H1 (cell line): ENCODE measurements around the gene PPP1R1C. TPM values are rescaled to one million over a fixed set of nuclear protein-coding genes. Genes with fewer than 3 reads are reported as not detected.

ENCODE experiments used
- CTCF ChIA-PET: fragments of 300-600 bp; sonication (Branson Sonifier 250); formaldehyde crosslinking; loops from one replicate; lab custom pipeline; 2021; ENCODE audit not compliant: partially characterized antibody; lab: Charles Lee
- POLR2A ChIA-PET: fragments of 300-600 bp; sonication (Branson Sonifier 250); formaldehyde crosslinking; loops from one replicate; lab custom pipeline; 2021; ENCODE audit warnings: inconsistent platforms; ENCODE audit not compliant: partially characterized antibody; lab: Charles Lee
- DNase-seq, 2 experiments: peaks; one replicate each; pipeline versions ENCODE4 v3.0.0 to v3.0.0-alpha.2; 2010 to 2022; ENCODE audit warnings: low spot score in 2 of 2, low read depth in 1 of 2, mixed read lengths in 1 of 2
- FAIRE-seq: peaks from 2 replicates; lab custom pipeline; 2011; peaks lifted over from hg19 to GRCh38; lab: Jason Lieb, UNC
- H2AFZ ChIP-seq: 2 replicates; pipeline ENCODE4 v1.8.1; 2012; ENCODE audit warnings: low read length, inconsistent platforms
- H2AK5ac ChIP-seq: 2 replicates; pipeline ENCODE4 v1.6.1; 2013; ENCODE audit warnings: low read depth, low read length
- H2BK120ac ChIP-seq: replicated peaks from 2 replicates; pipeline ENCODE3; 2013; ENCODE audit warnings: low read depth, low read length, inconsistent platforms
- H2BK12ac ChIP-seq: 2 replicates; pipeline ENCODE4 v1.6.1; 2013; ENCODE audit warnings: low read depth, low read length
- H2BK15ac ChIP-seq: 2 replicates; pipeline ENCODE4 v1.6.1; 2013; ENCODE audit warnings: low read length
- H2BK20ac ChIP-seq: 2 replicates; pipeline ENCODE4 v1.6.1; 2013; ENCODE audit warnings: low read length
- H2BK5ac ChIP-seq: 2 replicates; pipeline ENCODE4 v1.6.1; 2013; ENCODE audit warnings: low read depth, low read length
- H3K14ac ChIP-seq: 2 replicates; pipeline ENCODE4 v1.6.1; 2013; ENCODE audit warnings: inconsistent platforms; ENCODE audit not compliant: insufficient read length
- H3K18ac ChIP-seq: 2 replicates; pipeline ENCODE4 v1.6.1; 2013; ENCODE audit warnings: low read length; ENCODE audit errors: extremely low read depth
- H3K23ac ChIP-seq: 2 replicates; pipeline ENCODE4 v1.6.1; 2013; ENCODE audit warnings: inconsistent platforms; ENCODE audit not compliant: insufficient read length
- H3K23me2 ChIP-seq: 2 replicates; pipeline ENCODE4 v1.6.1; 2013; ENCODE audit warnings: low read depth, low read length
- H3K27ac ChIP-seq: 2 replicates; pipeline ENCODE4 v1.6.1; 2011; ENCODE audit warnings: low read depth, low read length, inconsistent platforms
- H3K27me3 ChIP-seq, 4 experiments: replicated peaks in 1 of 4; 1 replicate in 1 of 4; 2 replicates in 3 of 4; pipeline versions ENCODE4 v1.6.1 to v1.8.1; 2011 to 2013; ENCODE audit warnings: low read length in 3 of 4, mild to moderate bottlenecking in 3 of 4, inconsistent platforms in 2 of 4, mixed read lengths in 2 of 4, moderate library complexity in 1 of 4; ENCODE audit not compliant: control insufficient read depth in 3 of 4, insufficient read depth in 3 of 4; ENCODE audit errors: extremely low read depth in 1 of 4
- H3K36me3 ChIP-seq, 4 experiments: 2 replicates each; pipeline versions ENCODE4 v1.6.1 to v1.8.1; 2011 to 2013; ENCODE audit warnings: mild to moderate bottlenecking in 4 of 4, low read length in 3 of 4, moderate library complexity in 2 of 4, control low read depth in 1 of 4, inconsistent platforms in 1 of 4; ENCODE audit not compliant: insufficient read depth in 4 of 4, control insufficient read depth in 2 of 4
- H3K4ac ChIP-seq: replicated peaks from 2 replicates; pipeline ENCODE3; 2013; ENCODE audit warnings: low read length, low read depth, mixed read lengths, inconsistent platforms; ENCODE audit not compliant: insufficient read length
- H3K4me1 ChIP-seq, 4 experiments: replicated peaks in 1 of 4; 1 replicate in 1 of 4; 2 replicates in 3 of 4; pipeline versions ENCODE4 v1.6.1 to v1.8.1; 2011 to 2013; ENCODE audit warnings: low read length in 3 of 4, inconsistent platforms in 2 of 4, mixed read lengths in 1 of 4; ENCODE audit not compliant: insufficient read depth in 4 of 4, control insufficient read depth in 3 of 4
- H3K4me2 ChIP-seq, 2 experiments: 2 replicates each; pipeline versions ENCODE4 v1.6.1 to v1.8.1; 2011 to 2013; ENCODE audit warnings: low read depth in 2 of 2, low read length in 2 of 2, control low read depth in 1 of 2, inconsistent platforms in 1 of 2, mild to moderate bottlenecking in 1 of 2; ENCODE audit not compliant: insufficient read depth in 1 of 2
- H3K4me3 ChIP-seq, 4 experiments: fragments of 200-600, 300-600 bp in 1 of 4; sonication (generic), shearing (Covaris generic), sonication (Bioruptor Twin) in 1 of 4; 2 replicates each; pipeline versions ENCODE4 v1.5.1 to v1.8.1; 2011 to 2016; ENCODE audit warnings: low read length in 4 of 4, low read depth in 3 of 4, control low read depth in 2 of 4, inconsistent platforms in 2 of 4, mild to moderate bottlenecking in 2 of 4, mixed read lengths in 1 of 4, moderate library complexity in 1 of 4; ENCODE audit not compliant: insufficient read depth in 2 of 4; ENCODE audit errors: extremely low read depth in 1 of 4
- H3K56ac ChIP-seq: replicated peaks from 2 replicates; pipeline ENCODE3; 2013; ENCODE audit warnings: low read depth, mild to moderate bottlenecking, mixed read lengths, low read length, inconsistent platforms; ENCODE audit not compliant: insufficient read length
- H3K79me1 ChIP-seq: 2 replicates; pipeline ENCODE4 v1.6.1; 2013; ENCODE audit warnings: low read depth, low read length, control low read depth
- H3K79me2 ChIP-seq, 2 experiments: 2 replicates each; pipeline versions ENCODE4 v1.6.1 to v1.8.1; 2012 to 2013; ENCODE audit warnings: low read length in 2 of 2, mild to moderate bottlenecking in 2 of 2, inconsistent platforms in 1 of 2; ENCODE audit not compliant: insufficient read depth in 2 of 2, control insufficient read depth in 1 of 2
- H3K9ac ChIP-seq, 4 experiments: replicated peaks in 1 of 4; 1 replicate in 1 of 4; 2 replicates in 3 of 4; pipeline versions ENCODE4 v1.6.1 to v1.8.1; 2011 to 2013; ENCODE audit warnings: low read depth in 3 of 4, low read length in 3 of 4, control low read depth in 2 of 4, mild to moderate bottlenecking in 2 of 4, moderate library complexity in 2 of 4, inconsistent platforms in 1 of 4; ENCODE audit errors: extremely low read depth in 1 of 4
- H3K9me3 ChIP-seq, 2 experiments: 2 replicates each; pipeline versions ENCODE4 v1.6.1 to v1.8.1; 2012 to 2013; ENCODE audit warnings: mild to moderate bottlenecking in 2 of 2, moderate library complexity in 2 of 2, control low read depth in 1 of 2, inconsistent platforms in 1 of 2, low read depth in 1 of 2, low read length in 1 of 2, mixed read lengths in 1 of 2; ENCODE audit not compliant: insufficient read depth in 2 of 2
- H4K20me1 ChIP-seq, 2 experiments: replicated peaks in 1 of 2; 2 replicates each; pipeline versions ENCODE3 to v1.8.1; 2011 to 2013; ENCODE audit warnings: inconsistent platforms in 2 of 2, low read length in 2 of 2, mild to moderate bottlenecking in 1 of 2; ENCODE audit not compliant: insufficient read depth in 2 of 2, control insufficient read depth in 1 of 2
- H4K5ac ChIP-seq: 2 replicates; pipeline ENCODE4 v1.6.1; 2013; ENCODE audit warnings: low read length, low read depth, mixed read lengths, inconsistent platforms; ENCODE audit not compliant: insufficient read length
- H4K8ac ChIP-seq: 2 replicates; pipeline ENCODE4 v1.8.0; 2013; ENCODE audit warnings: mild to moderate bottlenecking, moderate library complexity, low read length, inconsistent platforms; ENCODE audit not compliant: insufficient read depth; ENCODE audit errors: extremely low read depth
- H4K91ac ChIP-seq: replicated peaks from 2 replicates; pipeline ENCODE3; 2013; ENCODE audit warnings: low read length, mixed read lengths, inconsistent platforms; ENCODE audit not compliant: insufficient read length
- CBX8 ChIP-seq: fragments of 300-800, 300-1000 bp; sonication (generic); IDR thresholded peaks from 2 replicates; pipeline ENCODE4 v1.7.1; 2016; ENCODE audit warnings: low read depth, low read length, borderline replicate concordance
- GTF2F1 ChIP-seq: IDR thresholded peaks from 2 replicates; pipeline ENCODE4 v1.6.1; 2012; ENCODE audit warnings: low read depth, low read length, improper control_type of control experiment, borderline replicate concordance
- KDM1A ChIP-seq: fragments of 200-600, 300-600 bp; sonication (generic); IDR thresholded peaks from 2 replicates; pipeline ENCODE4 v1.7.1; 2016; ENCODE audit warnings: mild to moderate bottlenecking, low read length, borderline replicate concordance
- MAFK ChIP-seq: IDR thresholded peaks from 2 replicates; pipeline ENCODE4 v1.6.1; 2012; ENCODE audit warnings: low read depth, mild to moderate bottlenecking, improper control_type of control experiment, low read length
- NRF1 ChIP-seq: IDR thresholded peaks from 2 replicates; pipeline ENCODE4 v1.6.1; 2011; ENCODE audit warnings: mild to moderate bottlenecking, low read depth, low read length, improper control_type of control experiment
- RBBP5 ChIP-seq: IDR thresholded peaks from 2 replicates; pipeline ENCODE4 v1.7.1; 2012; ENCODE audit warnings: low read depth, mild to moderate bottlenecking, inconsistent platforms, low read length, moderate library complexity, borderline replicate concordance
- SP1 ChIP-seq: IDR thresholded peaks from 2 replicates; pipeline ENCODE4 v1.6.1; 2011; ENCODE audit warnings: low read depth, low read length
- WGBS, 2 experiments: shearing (Covaris generic) in 1 of 2; methylation state at CpG; one replicate each; pipeline versions ENCODE4 v1.1.6 to v1.1.7; 2013 to 2015; ENCODE audit warnings: low lambda C conversion rate in 2 of 2, mixed read lengths in 2 of 2, inconsistent platforms in 1 of 2, low coverage in 1 of 2, missing lambda C conversion rate in 1 of 2; ENCODE audit not compliant: insufficient replicate concordance in 2 of 2, insufficient coverage in 1 of 2, insufficient read length in 1 of 2; ENCODE audit errors: extremely low coverage in 1 of 2, missing lambda C conversion rate in 1 of 2; 5-methylcytosine and 5-hydroxymethylcytosine counted together
- polyA plus RNA-seq, 7 experiments: library from polyadenylated mRNA; depleted of rRNA in 3 of 7; stranded (reverse) in 5 of 7; unstranded in 2 of 7; fragments of >200 nt in 5 of 7; fragments of 200-250 nt in 2 of 7; gene quantifications; 1 replicate in 5 of 7; 2 replicates in 1 of 7; 4 replicates in 1 of 7; pipeline versions ENCODE4 v1.2.1 to v1.2.3, GENCODE V29; 2011 to 2013; ENCODE audit warnings: missing spikeins in 2 of 7, mixed read lengths in 2 of 7
- total RNA-seq: library from RNA; stranded (reverse); fragmentation: NEBNext Ultra II Directional; extraction: Animal tissue kit (Norgen Biotek cat#: 25700); gene quantifications from 2 replicates; pipeline ENCODE4 v1.2.1, GENCODE V29; 2021

Gene PPP1R1C
- total and polyA plus RNA-seq, 2 of the 8 experiments (the other 6 are each of a cell fraction or from before 2014, with no cell fraction given): 1.3 to 5.3 TPM

GRCh38 chr2:182067393-182067792 lies 81.7 kb downstream of the PPP1R1C start:
- Histone ChIP-seq H4K91ac (no peak overlapping the region), H2BK120ac (no peak overlapping the region), H3K9ac (no peak overlapping the region), H3K4me3 (no peak overlapping the region), H3K18ac (no peak overlapping the region)
- TF ChIP-seq KDM1A (no peak), NRF1 (no peak), CBX8 (no peak), MAFK (no peak), GTF2F1 (no peak), SP1 (no peak), RBBP5 (no peak)
- TF ChIP-seq, all 59 proteins: peak for 0
- Histone ChIP-seq H3K23ac (no peak overlapping the region), H4K20me1 (no peaks in the 10 kb centered on the region), H3K27me3 (no peaks in the 10 kb centered on the region), H3K14ac (no peak overlapping the region), H2BK12ac (no peak overlapping the region), H2BK15ac (no peak overlapping the region), H2AK5ac (no peak overlapping the region), H3K79me2 (no peaks in the 10 kb centered on the region), H3K79me1 (no peaks in the 10 kb centered on the region), H2BK20ac (no peak overlapping the region), H4K8ac (no peak overlapping the region), H3K23me2 (no peaks in the 10 kb centered on the region), H3K9me3 (no peaks in the 10 kb centered on the region), H3K56ac (no peak overlapping the region), H3K27ac (no peak overlapping the region), H3K36me3 (no peaks in the 10 kb centered on the region), H3K4me2 (no peak overlapping the region), H3K4ac (no peak overlapping the region), H4K5ac (no peak overlapping the region), H2BK5ac (no peak overlapping the region), H2AFZ (no peak overlapping the region), H3K4me1 (peaks cover 0 to 6% (median 2%) of the 10 kb centered on the region in 4 experiments; a peak in 2 of 7 replicates)
- ChIA-PET POLR2A (no interaction called here), CTCF (no interaction called here)
- whole genome bisulfite sequencing, 2 experiments: 93% methylated on average over 5 of the region's 5 CpGs; no CpG with 5 or more reads in 1 of the 2 experiments
- FAIRE-seq (no peak), DNase-seq (no peak)
